VCaP (cell line): ENCODE data around the gene COL13A1.

Experiments used
- H3K27ac ChIP-seq: fragments of 450-650 bp; 2 replicates; pipeline ENCODE4 v1.5.1; 2017
- CTCF ChIP-seq: fragments of 450-650 bp; conservative IDR thresholded peaks from 2 replicates; pipeline ENCODE4 v1.5.1; 2017; ENCODE audit warnings: mild to moderate bottlenecking, moderate library complexity

COL13A1 gene

GRCh38 chr10:69801434-69802315, at the start of gene COL13A1:
Gene COL13A1, plus strand, starts transcription at chr10:69801906. Its CDS starts 518 bp downstream, at chr10:69802424.
- H3K27ac ChIP-seq = no peak within 1 kb of the TSS
- TF ChIP-seq CTCF = peak; percentile 31; the same call in 1 of the 2 replicates

- no peak overlapping the region for H3K27ac ChIP-seq
- no peak for TF ChIP-seq CTCF
Observed at GRCh38 chr10:69752479-69752878, 49.2 kb upstream of the COL13A1 start.

- TF ChIP-seq CTCF = no peak
Observed at GRCh38 chr10:69756279-69756678, 45.4 kb upstream of the COL13A1 start.

GRCh38 chr10:69757206-69757552, 44.5 kb upstream of the COL13A1 start:
- TF ChIP-seq CTCF = no peak

More at GRCh38 chr10:69756279-69756678, 45.4 kb upstream of the COL13A1 start:
- no peak overlapping the region for H3K27ac ChIP-seq

GRCh38 chr10:69757553-69758309, 44.0 kb upstream of the COL13A1 start:
- no peak for TF ChIP-seq CTCF
- H3K27ac ChIP-seq = peak overlapping the region; percentile 56

More at GRCh38 chr10:69757206-69757552, 44.5 kb upstream of the COL13A1 start:
- peak overlapping the region; percentile 56 for H3K27ac ChIP-seq

- peak overlapping the region; percentile 56 for H3K27ac ChIP-seq
- TF ChIP-seq CTCF = no peak
Observed at GRCh38 chr10:69758310-69758728, 43.4 kb upstream of the COL13A1 start.

GRCh38 chr10:69759641-69760040, 42.1 kb upstream of the COL13A1 start:
- TF ChIP-seq CTCF = no peak

More at GRCh38 chr10:69759641-69760040, 42.1 kb upstream of the COL13A1 start:
- no peak overlapping the region for H3K27ac ChIP-seq
